ENCODE results near the gene TAS2R38.

The TAS2R38 gene

DNA sequence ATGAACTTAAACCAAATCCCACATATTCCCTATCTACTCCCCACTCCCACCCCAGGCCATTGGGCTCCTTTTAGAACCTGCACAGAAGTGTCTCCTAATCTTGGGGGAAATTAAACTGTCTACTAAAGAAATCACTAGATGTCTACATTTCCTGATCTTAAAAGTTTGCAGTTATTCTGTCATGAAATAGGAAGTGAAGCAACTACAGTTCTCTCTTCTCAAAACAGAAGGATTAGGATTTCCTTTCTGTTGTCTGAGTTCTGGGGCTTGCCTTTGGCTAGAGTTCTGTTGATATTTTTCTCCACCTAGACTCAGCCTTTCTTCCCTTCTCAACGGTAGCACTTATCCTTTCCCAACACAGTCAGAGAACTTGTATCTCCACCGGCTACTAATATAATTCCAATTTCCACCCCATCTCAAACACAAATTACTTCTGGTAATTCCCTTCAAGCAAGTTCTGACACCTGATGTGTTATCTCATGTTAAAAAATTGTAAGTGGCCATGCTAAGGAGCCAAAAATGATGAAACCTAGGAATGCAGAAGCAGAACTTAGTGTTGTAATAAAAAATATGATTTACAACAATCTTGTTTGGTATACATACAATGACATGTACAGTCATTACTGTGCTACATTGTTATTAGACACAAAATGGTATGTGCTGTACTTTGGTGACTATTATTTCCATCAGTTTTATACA is 45.3 kb downstream of the TAS2R38 start:
- ChIA-PET CTCF (no interaction called here), POLR2A (no interaction called here)
- TF ChIP-seq, protein P1, sequence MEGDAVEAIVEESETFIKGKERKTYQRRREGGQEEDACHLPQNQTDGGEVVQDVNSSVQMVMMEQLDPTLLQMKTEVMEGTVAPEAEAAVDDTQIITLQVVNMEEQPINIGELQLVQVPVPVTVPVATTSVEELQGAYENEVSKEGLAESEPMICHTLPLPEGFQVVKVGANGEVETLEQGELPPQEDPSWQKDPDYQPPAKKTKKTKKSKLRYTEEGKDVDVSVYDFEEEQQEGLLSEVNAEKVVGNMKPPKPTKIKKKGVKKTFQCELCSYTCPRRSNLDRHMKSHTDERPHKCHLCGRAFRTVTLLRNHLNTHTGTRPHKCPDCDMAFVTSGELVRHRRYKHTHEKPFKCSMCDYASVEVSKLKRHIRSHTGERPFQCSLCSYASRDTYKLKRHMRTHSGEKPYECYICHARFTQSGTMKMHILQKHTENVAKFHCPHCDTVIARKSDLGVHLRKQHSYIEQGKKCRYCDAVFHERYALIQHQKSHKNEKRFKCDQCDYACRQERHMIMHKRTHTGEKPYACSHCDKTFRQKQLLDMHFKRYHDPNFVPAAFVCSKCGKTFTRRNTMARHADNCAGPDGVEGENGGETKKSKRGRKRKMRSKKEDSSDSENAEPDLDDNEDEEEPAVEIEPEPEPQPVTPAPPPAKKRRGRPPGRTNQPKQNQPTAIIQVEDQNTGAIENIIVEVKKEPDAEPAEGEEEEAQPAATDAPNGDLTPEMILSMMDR (IDR thresholded peaks at IDR 0.05; ENCODE audit: control extremely low read depth, extremely low read depth, low read depth, missing control alignments) = no peak
- no peak for DNase-seq (ENCODE audit: extremely low spot score)

Measured in GM10248 (cell line).